IPS-18a (cell line): ENCODE measurements around the gene TP53TG3C.
"Not testable (repeated sequence)": the region's sequence is repeated elsewhere in the genome, so short reads cannot be mapped to it uniquely, and the experiment has no call there.

Source experiments
- H3K27ac ChIP-seq: one replicate; pipeline ENCODE4 v1.5.1; 2013; ENCODE audit warnings: low read length
- H3K27me3 ChIP-seq: one replicate; pipeline ENCODE4 v1.6.1; 2013; ENCODE audit warnings: mild to moderate bottlenecking, low read length; ENCODE audit not compliant: control insufficient read depth, insufficient read depth
- H3K36me3 ChIP-seq: one replicate; pipeline ENCODE4 v1.6.1; 2013; ENCODE audit warnings: low read depth, low read length; ENCODE audit not compliant: control insufficient read depth
- H3K4me1 ChIP-seq: one replicate; pipeline ENCODE4 v1.6.1; 2013; ENCODE audit warnings: low read depth, low read length; ENCODE audit not compliant: control insufficient read depth
- H3K4me3 ChIP-seq: one replicate; pipeline ENCODE4 v1.5.1; 2013; ENCODE audit warnings: low read length
- H3K9ac ChIP-seq: one replicate; pipeline ENCODE4 v1.6.1; 2013; ENCODE audit warnings: mild to moderate bottlenecking, low read length, moderate library complexity
- H3K9me3 ChIP-seq: one replicate; pipeline ENCODE4 v1.6.1; 2013; ENCODE audit warnings: low read depth, low read length; ENCODE audit not compliant: control insufficient read depth

The TP53TG3C gene

DNA sequence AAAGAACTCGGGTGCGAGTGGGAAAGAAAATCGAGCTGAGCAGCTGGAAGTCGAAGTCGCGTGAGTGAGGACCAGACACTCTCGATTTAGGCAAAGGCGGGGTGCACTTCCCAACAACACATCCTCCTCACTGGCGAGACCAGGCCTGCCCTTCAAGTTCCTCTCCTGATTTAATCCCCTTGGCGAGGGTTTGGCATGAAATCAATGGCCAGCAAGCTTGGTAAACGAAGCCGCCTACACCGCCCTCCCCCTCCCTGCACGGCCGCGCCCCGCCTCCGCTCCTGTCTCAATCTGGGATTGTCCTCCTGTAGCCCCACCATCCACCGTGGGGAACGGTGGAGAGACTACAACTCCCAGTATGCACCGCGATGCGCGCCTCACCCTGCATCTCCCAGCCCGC, at the start of gene TP53TG3C:
Gene TP53TG3C (plus strand): TSS at position 301 of the 400 bp plus-strand sequence. CDS start 68 bp downstream, at position 369.
- H3K4me1 ChIP-seq, H3K9me3 ChIP-seq, H3K27me3 ChIP-seq, H3K9ac ChIP-seq, H3K27ac ChIP-seq, H3K36me3 ChIP-seq, H3K4me3 ChIP-seq: not testable (repeated sequence)
